K562 (cell line): ENCODE results near the gene FDX1. TPM values are rescaled to one million over a fixed set of nuclear protein-coding genes. Genes with fewer than 3 reads are reported as not detected.

Source experiments
- ATF6 ChIP-seq: sonication (generic); formaldehyde crosslinking; IDR thresholded peaks from 2 replicates; pipeline ENCODE4 v1.4.0; 2020; ENCODE audit warnings: mild to moderate bottlenecking, missing genetic modification reagents
- CBFA2T2 ChIP-seq: fragments of 450-650 bp; conservative IDR thresholded peaks from 2 replicates; pipeline ENCODE4 v1.6.1; 2017; ENCODE audit warnings: mild to moderate bottlenecking
- CSDE1 ChIP-seq, 2 experiments: fragments of 450-650 bp; IDR thresholded peaks; 2 replicates each; pipeline ENCODE4 v1.6.1; 2016; ENCODE audit warnings: mild to moderate bottlenecking in 1 of 2
- ELF1 ChIP-seq: fragments of 200-800 bp; sonication (Bioruptor generic); IDR thresholded peaks from 2 replicates; pipeline ENCODE4 v1.6.1; 2016; ENCODE audit warnings: missing genetic modification characterization, missing compliant biosample characterization
- ETV6 ChIP-seq, 3 experiments: fragments of 150-350 bp in 1 of 3; sonication (generic) in 1 of 3; formaldehyde crosslinking in 1 of 3; IDR thresholded peaks; 2 replicates each; pipeline versions ENCODE4 v1.6.1 to v1.8.0; 2014 to 2022; ENCODE audit warnings: borderline replicate concordance in 2 of 3, low read depth in 2 of 3, antibody characterized with exemption in 1 of 3, low read length in 1 of 3, mild to moderate bottlenecking in 1 of 3, missing genetic modification reagents in 1 of 3
- FIP1L1 ChIP-seq: fragments of 200-400 bp; formaldehyde crosslinking; IDR thresholded peaks from 2 replicates; pipeline ENCODE4 v1.6.1; 2018; ENCODE audit warnings: mild to moderate bottlenecking, low read depth, low read length; ENCODE audit not compliant: poor library complexity, severe bottlenecking
- GTF2E2 ChIP-seq: fragments of 200-800 bp; sonication (Bioruptor generic); IDR thresholded peaks from 2 replicates; pipeline ENCODE4 v1.6.1; 2016; ENCODE audit warnings: missing genetic modification characterization, missing compliant biosample characterization
- HOXB6 ChIP-seq: fragments of 250-450 bp; sonication (Bioruptor Pico); IDR thresholded peaks from 2 replicates; pipeline ENCODE4 v1.5.1; 2022; ENCODE audit warnings: mild to moderate bottlenecking, borderline replicate concordance
- IRF9 ChIP-seq: fragments of 450-650 bp; IDR thresholded peaks from 2 replicates; pipeline ENCODE4 v1.6.1; 2016; ENCODE audit warnings: missing biosample characterization, missing genetic modification characterization
- MTA3 ChIP-seq: fragments of 450-650 bp; formaldehyde crosslinking; IDR thresholded peaks from 2 replicates; pipeline ENCODE4 v1.6.1; 2017; ENCODE audit warnings: mild to moderate bottlenecking, borderline replicate concordance
- MTF1 ChIP-seq: fragments of 250-450 bp; sonication (Bioruptor Pico); IDR thresholded peaks from 2 replicates; pipeline ENCODE4 v1.9.0; 2021; ENCODE audit warnings: moderate library complexity, mild to moderate bottlenecking, inconsistent platforms, borderline replicate concordance
- MXD1 ChIP-seq: fragments of 250-450 bp; sonication (Bioruptor Pico); IDR thresholded peaks from 2 replicates; pipeline ENCODE4 v1.8.0; 2021; ENCODE audit warnings: borderline replicate concordance, mild to moderate bottlenecking, moderate library complexity; ENCODE audit not compliant: poor library complexity, severe bottlenecking
- NCOR1 ChIP-seq: fragments of 450-650 bp; IDR thresholded peaks from 2 replicates; pipeline ENCODE4 v1.6.1; 2016; ENCODE audit warnings: mild to moderate bottlenecking, moderate library complexity
- NFRKB ChIP-seq: fragments of 450-650 bp; IDR thresholded peaks from 2 replicates; pipeline ENCODE4 v1.6.1; 2016; ENCODE audit warnings: low read depth
- POLR2H ChIP-seq: IDR thresholded peaks from 2 replicates; pipeline ENCODE4 v1.6.1; 2016; ENCODE audit warnings: missing genetic modification characterization, low read depth, mild to moderate bottlenecking, control low read depth, missing compliant biosample characterization, moderate library complexity
- PREB ChIP-seq: sonication (generic); formaldehyde crosslinking; IDR thresholded peaks from 2 replicates; pipeline ENCODE4 v1.8.1; 2023; ENCODE audit warnings: mild to moderate bottlenecking, missing genetic modification reagents
- PYGO2 ChIP-seq: fragments of 450-650 bp; IDR thresholded peaks from 2 replicates; pipeline ENCODE4 v1.6.1; 2016; ENCODE audit warnings: mild to moderate bottlenecking, missing genetic modification characterization, moderate library complexity, missing compliant biosample characterization
- ZNF41 ChIP-seq: fragments of 250-450 bp; sonication (Bioruptor Pico); conservative IDR thresholded peaks from 2 replicates; pipeline ENCODE4 v1.4.0; 2020; ENCODE audit warnings: mild to moderate bottlenecking
- ZNF717 ChIP-seq: fragments of 250-450 bp; sonication (Bioruptor Pico); IDR thresholded peaks from 2 replicates; pipeline ENCODE4 v1.5.0; 2021
- polyA plus RNA-seq, 8 experiments: library from polyadenylated mRNA; depleted of rRNA in 4 of 8; stranded (reverse) in 5 of 8; unstranded in 3 of 8; fragments of >200 nt; fragmentation: Nextera tagmentation in 2 of 8; fragmentation: Illumina TruSeq in 1 of 8; extraction: Ambion mirVana in 2 of 8; extraction: Trizol in 1 of 8; gene quantifications; 2 replicates each; pipeline versions ENCODE4 v1.2.1 to v1.2.3, GENCODE V29; 2011 to 2014; ENCODE audit warnings: inconsistent platforms in 1 of 8, missing spikeins in 1 of 8
- total RNA-seq, 7 experiments: library from RNA; depleted of rRNA in 6 of 7; stranded (reverse); fragments of >200 nt in 6 of 7; fragmentation: Illumina TruSeq in 2 of 7; extraction: Trizol in 2 of 7; gene quantifications; 2 replicates each; pipeline versions ENCODE4 v1.2.1 to v1.2.3, GENCODE V29; 2011 to 2021; ENCODE audit warnings: low replicate concordance in 1 of 7

The FDX1 gene
- total and polyA plus RNA-seq, 9 of the 15 experiments (the other 6 are each of a cell fraction or from before 2014, with no cell fraction given): 6.4 to 14.3 (median 11.4) TPM

- TF ChIP-seq NCOR1 (no peak), ZNF717 (CRISPR knock-in tag) (no peak), MTA3 (no peak), MXD1 (CRISPR knock-in tag) (no peak), NFRKB (no peak), ELF1 (tag) (no peak), MTF1 (no peak), CBFA2T2 (peak; percentile 41), PREB (CRISPR knock-in tag) (no peak), ETV6 (IDR thresholded peaks at IDR 0.05; ENCODE audit: borderline replicate concordance in 1 of 2, low read depth in 2 of 2, low read length in 1 of 2) (no peak), ETV6 (CRISPR knock-in tag; IDR thresholded peaks at IDR 0.05; ENCODE audit: borderline replicate concordance) (no peak), ZNF41 (no peak), PYGO2 (no peak), GTF2E2 (no peak), CSDE1 (IDR thresholded peaks at IDR 0.05) (no peak), HOXB6 (no peak), IRF9 (tag) (no peak), FIP1L1 (no peak), ATF6 (CRISPR knock-in tag) (no peak), POLR2H (tag) (no peak)
Observed at GRCh38 chr11:110435780-110436717, 6.3 kb downstream of the FDX1 start (continued).
